Measurements from ENCODE around the gene RAB43.

Gene RAB43

DNA sequence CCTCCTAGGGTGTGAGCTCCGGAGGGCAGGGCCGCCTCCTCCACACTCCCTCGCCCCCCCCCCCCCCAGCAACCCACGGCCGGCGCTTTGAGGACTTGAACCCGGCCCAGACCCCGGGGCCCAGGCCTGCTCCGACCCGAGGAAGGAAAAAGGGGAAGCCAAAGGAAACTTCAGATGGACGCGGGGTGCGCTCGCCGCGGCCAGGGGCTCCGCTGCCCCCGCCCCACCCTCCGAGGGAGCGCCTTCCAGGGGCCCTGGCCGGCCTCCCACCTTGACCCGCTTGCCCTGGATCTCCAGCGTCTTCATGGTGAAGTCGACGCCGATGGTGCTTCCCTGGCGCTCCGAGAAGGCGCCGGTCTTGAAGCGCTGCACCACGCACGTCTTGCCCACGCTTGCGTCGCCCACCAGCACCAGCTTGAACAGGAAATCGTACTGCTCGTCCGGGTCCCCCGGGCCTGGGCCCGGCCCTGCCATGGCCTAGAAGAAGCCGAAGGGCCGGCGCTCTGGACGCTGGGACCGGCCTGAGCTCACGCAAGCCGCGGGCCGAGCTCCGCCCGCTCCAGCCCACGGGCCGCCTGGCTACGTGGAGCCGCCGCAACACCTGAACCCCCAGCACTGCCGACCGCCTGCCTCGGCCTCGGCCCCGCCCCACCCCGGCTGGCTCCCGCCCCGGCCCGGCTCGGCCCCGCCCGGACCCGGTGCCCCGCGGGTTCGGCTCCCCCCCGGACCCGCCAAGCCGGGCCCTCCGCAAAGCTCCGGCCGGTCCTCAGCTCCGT is 400 bp downstream of the RAB43 start:
- in situ Hi-C loops (cut with MboI; ENCODE audit: low sequenced_read_pairs, unreplicated experiment), result no loop called here
- no peak for DNase-seq (ENCODE audit: low spot score)
- no peak for TF ChIP-seq CTCF (IDR thresholded peaks at IDR 0.05; ENCODE audit: borderline replicate concordance, control extremely low read depth, extremely low read depth, insufficient read depth, missing control alignments)

- peak; percentile 91 for DNase-seq (ENCODE audit: low spot score)
- TF ChIP-seq CTCF (IDR thresholded peaks at IDR 0.05; ENCODE audit: borderline replicate concordance, control extremely low read depth, extremely low read depth, insufficient read depth, missing control alignments), result no peak
- in situ Hi-C loops (cut with MboI; ENCODE audit: low sequenced_read_pairs, unreplicated experiment), result no loop called here
Measured at GRCh38 chr3:129120254-129121004, 1.2 kb downstream of the RAB43 start.

GRCh38 chr3:129119365-129120100 is 2.1 kb downstream of the RAB43 start:
- no peak for TF ChIP-seq CTCF (IDR thresholded peaks at IDR 0.05; ENCODE audit: borderline replicate concordance, control extremely low read depth, extremely low read depth, insufficient read depth, missing control alignments)
- in situ Hi-C loops (cut with MboI; ENCODE audit: low sequenced_read_pairs, unreplicated experiment), result no loop called here
- DNase-seq (ENCODE audit: low spot score), result no peak

DNA sequence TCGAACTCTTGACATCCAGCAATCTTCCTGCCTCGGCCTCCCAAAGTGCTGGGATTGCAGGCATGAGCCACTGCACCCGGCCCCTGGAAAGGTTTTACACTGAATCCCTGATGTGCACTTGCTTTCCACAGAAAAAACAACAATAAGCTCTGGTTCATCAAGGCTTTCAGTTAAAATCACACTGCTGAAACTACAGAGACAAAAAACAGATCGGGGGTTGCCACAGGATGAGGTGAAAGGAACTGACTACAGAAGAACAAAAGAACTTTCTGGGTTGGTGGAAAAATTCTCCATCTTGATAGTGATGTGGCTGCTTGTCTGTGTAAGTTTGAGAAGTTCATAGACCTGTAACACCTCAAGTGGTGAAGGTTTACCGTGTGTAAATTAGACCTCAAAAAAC is 2.9 kb downstream of the RAB43 start:
- DNase-seq (ENCODE audit: low spot score), result no peak
- no peak for TF ChIP-seq CTCF (IDR thresholded peaks at IDR 0.05; ENCODE audit: borderline replicate concordance, control extremely low read depth, extremely low read depth, insufficient read depth, missing control alignments)
- in situ Hi-C loops (cut with MboI; ENCODE audit: low sequenced_read_pairs, unreplicated experiment), result no loop called here

- in situ Hi-C loops (cut with MboI; ENCODE audit: low sequenced_read_pairs, unreplicated experiment), result no loop called here
- DNase-seq (ENCODE audit: low spot score), result no peak
- TF ChIP-seq CTCF (IDR thresholded peaks at IDR 0.05; ENCODE audit: borderline replicate concordance, control extremely low read depth, extremely low read depth, insufficient read depth, missing control alignments), result no peak
Measured at GRCh38 chr3:129117134-129117533, 4.5 kb downstream of the RAB43 start.

GRCh38 chr3:129116482-129116946 is 5.1 kb downstream of the RAB43 start:
- DNase-seq (ENCODE audit: low spot score), result no peak
- no peak for TF ChIP-seq CTCF (IDR thresholded peaks at IDR 0.05; ENCODE audit: borderline replicate concordance, control extremely low read depth, extremely low read depth, insufficient read depth, missing control alignments)
- in situ Hi-C loops (cut with MboI; ENCODE audit: low sequenced_read_pairs, unreplicated experiment), result no loop called here
